ENCODE data around the gene PPP2R2B. TPM values are rescaled to one million over a fixed set of nuclear protein-coding genes. Genes with fewer than 3 reads are reported as not detected.

The PPP2R2B gene
- polyA plus RNA-seq, 2 of the 4 experiments (the other 2 are of a cell fraction) = not detected

- Histone ChIP-seq H3K9me3 (no peaks in the 10 kb centered on the region), H3K4me3 (no peak overlapping the region), H3K27ac (no peak overlapping the region), H3K4me2 (no peak overlapping the region), H3K4me1 (no peaks in the 10 kb centered on the region)
- ChIA-PET CTCF (no interaction called here), POLR2A (no interaction called here)
- DNase-seq (ENCODE audit: low read depth in 1 of 2, low spot score in 1 of 2) (no peak), ATAC-seq (no peak), FAIRE-seq (no peak)
- TF ChIP-seq ZFP36 (IDR thresholded peaks at IDR 0.05; ENCODE audit: borderline replicate concordance, partially characterized antibody) (no peak), NFE2L2 (conservative IDR thresholded peaks at IDR 0.05; ENCODE audit: low read length) (no peak), EP300 (IDR thresholded peaks at IDR 0.05) (no peak), KDM5A (IDR thresholded peaks at IDR 0.05) (no peak), CHD4 (IDR thresholded peaks at IDR 0.05; ENCODE audit: borderline replicate concordance) (no peak), RAD21 (conservative IDR thresholded peaks at IDR 0.05 in 1 of 2, IDR thresholded peaks at IDR 0.05 in 1 of 2) (no peak), MAFK (IDR thresholded peaks at IDR 0.05; ENCODE audit: partially characterized antibody) (no peak)
- TF ChIP-seq, protein P1, sequence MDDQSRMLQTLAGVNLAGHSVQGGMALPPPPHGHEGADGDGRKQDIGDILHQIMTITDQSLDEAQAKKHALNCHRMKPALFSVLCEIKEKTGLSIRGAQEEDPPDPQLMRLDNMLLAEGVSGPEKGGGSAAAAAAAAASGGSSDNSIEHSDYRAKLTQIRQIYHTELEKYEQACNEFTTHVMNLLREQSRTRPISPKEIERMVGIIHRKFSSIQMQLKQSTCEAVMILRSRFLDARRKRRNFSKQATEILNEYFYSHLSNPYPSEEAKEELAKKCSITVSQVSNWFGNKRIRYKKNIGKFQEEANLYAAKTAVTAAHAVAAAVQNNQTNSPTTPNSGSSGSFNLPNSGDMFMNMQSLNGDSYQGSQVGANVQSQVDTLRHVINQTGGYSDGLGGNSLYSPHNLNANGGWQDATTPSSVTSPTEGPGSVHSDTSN (IDR thresholded peaks at IDR 0.05) = no peak
- WGBS (ENCODE audit: missing lambda C conversion rate) = 16% methylated on average over 3 of the region's 3 CpGs
These were observed 233.7 kb downstream of the PPP2R2B start for GRCh38 chr5:146644831-146645230.

GRCh38 chr5:146643776-146644175 lies 234.8 kb downstream of the PPP2R2B start:
- POLR2A ChIA-PET = no interaction called here
- 6% methylated on average over 2 of the region's 2 CpGs for WGBS (ENCODE audit: missing lambda C conversion rate)
- Histone ChIP-seq H3K4me2 (no peak overlapping the region), H3K4me3 (no peak overlapping the region), H3K27ac (no peak overlapping the region), H3K9me3 (no peaks in the 10 kb centered on the region), H3K4me1 (no peaks in the 10 kb centered on the region)
- DNase-seq (ENCODE audit: low read depth in 1 of 2, low spot score in 1 of 2) (no peak), ATAC-seq (no peak), FAIRE-seq (no peak)
- CTCF ChIA-PET = no interaction called here
- no peak for TF ChIP-seq BCL3 (IDR thresholded peaks at IDR 0.05)
- TF ChIP-seq HMGXB4 (CRISPR knock-in tag; IDR thresholded peaks at IDR 0.05; ENCODE audit: borderline replicate concordance) = no peak
- no peak for TF ChIP-seq ZNF302 (CRISPR knock-in tag; IDR thresholded peaks at IDR 0.05)
- TF ChIP-seq CTCF (IDR thresholded peaks at IDR 0.05) = no peak
- no peak for TF ChIP-seq ATOH8 (CRISPR knock-in tag; IDR thresholded peaks at IDR 0.05; ENCODE audit: low read depth)
- TF ChIP-seq HOXA7 (CRISPR knock-in tag; IDR thresholded peaks at IDR 0.05) = no peak
- TF ChIP-seq SREBF2 (IDR thresholded peaks at IDR 0.05) = no peak
- no peak for TF ChIP-seq EHF (CRISPR knock-in tag; IDR thresholded peaks at IDR 0.05)
- TF ChIP-seq SMC3 (IDR thresholded peaks at IDR 0.05) = no peak
- TF ChIP-seq RCOR1 (IDR thresholded peaks at IDR 0.05; ENCODE audit: low read depth, low read length) = no peak
- no peak for TF ChIP-seq RAD21 (conservative IDR thresholded peaks at IDR 0.05 in 1 of 2, IDR thresholded peaks at IDR 0.05 in 1 of 2)
- TF ChIP-seq ESRRA (IDR thresholded peaks at IDR 0.05; ENCODE audit: borderline replicate concordance, low read length) = no peak
- TF ChIP-seq RNF2 (IDR thresholded peaks at IDR 0.05; ENCODE audit: borderline replicate concordance, low read depth) = no peak
- TF ChIP-seq NFE2L2 (conservative IDR thresholded peaks at IDR 0.05; ENCODE audit: low read length) = no peak
- no peak for TF ChIP-seq FOSB (CRISPR knock-in tag; IDR thresholded peaks at IDR 0.05)
- TF ChIP-seq CBX2 (IDR thresholded peaks at IDR 0.05; ENCODE audit: borderline replicate concordance, low read depth) = no peak
- TF ChIP-seq HES2 (IDR thresholded peaks at IDR 0.05) = no peak
- TF ChIP-seq MYC (IDR thresholded peaks at IDR 0.05; ENCODE audit: borderline replicate concordance, low read length) = no peak
- TF ChIP-seq FOXS1 (CRISPR knock-in tag; IDR thresholded peaks at IDR 0.05) = no peak
- TF ChIP-seq CBX8 (IDR thresholded peaks at IDR 0.05) = no peak
